NCI-H524 (cell line): ENCODE measurements around the gene PHLPP2.
"Not testable (repeated sequence)": the region's sequence is repeated elsewhere in the genome, so short reads cannot be mapped to it uniquely, and the experiment has no call there.

Experiments used
- DNase-seq, 2 experiments: peaks; one replicate each; lab custom pipeline; 2025; lab: John Stamatoyannopoulos, UW

Gene PHLPP2

DNA sequence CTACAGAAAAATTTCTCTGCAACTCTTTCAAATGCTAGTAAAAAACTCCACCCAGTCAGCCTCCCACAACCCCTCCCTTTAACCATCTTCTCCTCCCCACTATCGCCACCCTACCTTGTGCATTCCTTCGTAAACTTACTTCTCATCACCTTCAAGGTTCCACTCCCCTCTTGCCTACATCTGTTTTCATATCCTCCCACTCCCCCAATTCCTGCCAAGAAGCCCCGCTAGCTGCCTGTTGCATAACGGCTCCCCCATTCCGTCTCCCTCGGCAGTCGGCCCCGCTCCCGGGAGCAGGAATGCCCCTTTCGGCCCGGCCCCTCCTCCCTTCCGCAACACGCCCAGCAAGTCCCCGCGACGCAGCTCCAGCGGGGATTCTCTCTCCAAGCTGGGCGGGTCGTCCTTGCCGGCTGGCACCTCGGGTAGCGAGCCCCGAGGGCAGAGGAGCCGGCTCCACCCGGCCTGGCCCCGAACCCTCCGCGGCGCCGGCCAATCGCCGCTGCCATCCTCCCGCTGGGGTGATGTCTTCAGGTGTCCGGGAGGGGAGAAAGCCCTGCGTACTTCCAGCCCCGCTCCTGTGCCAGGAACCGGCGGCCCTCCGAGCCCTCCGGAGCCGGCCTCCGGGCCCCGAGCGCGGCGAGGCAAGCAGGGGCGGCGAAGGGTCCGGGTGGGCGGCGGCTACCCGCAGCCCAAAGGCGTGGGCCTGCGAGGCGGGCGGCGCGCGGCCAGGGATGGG lies 1.5 kb downstream of the PHLPP2 start:
- DNase-seq, result peak; percentile 51 to 70

DNA sequence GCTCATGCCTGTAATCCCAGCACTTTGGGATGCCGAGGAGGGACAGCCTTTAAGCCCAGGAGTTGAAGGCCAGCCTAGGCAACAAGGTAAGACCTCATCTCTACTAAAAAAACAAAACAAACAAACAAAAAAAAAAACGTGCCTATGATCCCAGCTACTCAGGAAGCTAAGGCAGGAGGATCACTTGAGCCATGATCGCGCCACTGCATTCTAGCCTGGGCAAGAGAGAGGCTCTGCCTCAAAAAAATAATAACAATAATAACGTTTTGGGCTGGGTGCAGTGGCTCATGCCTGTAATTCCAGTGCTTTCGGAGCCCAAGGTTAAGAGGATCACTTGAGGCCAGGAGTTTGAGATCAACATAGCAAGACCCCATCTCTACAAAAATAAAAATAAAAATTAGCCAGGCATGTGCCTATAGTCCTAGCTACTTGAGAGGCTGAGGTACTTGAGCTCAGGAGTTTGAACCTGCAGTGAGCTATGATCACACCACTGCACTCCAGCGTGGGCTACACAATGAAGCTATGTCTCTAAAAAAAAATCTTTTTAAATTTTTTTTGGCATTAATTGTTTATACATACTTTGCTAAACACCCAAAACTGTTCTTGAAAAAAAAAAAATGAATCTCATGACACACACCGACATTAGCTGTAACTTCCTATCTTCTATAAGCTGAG lies 3.3 kb downstream of the PHLPP2 start:
- DNase-seq, result no peak

DNA sequence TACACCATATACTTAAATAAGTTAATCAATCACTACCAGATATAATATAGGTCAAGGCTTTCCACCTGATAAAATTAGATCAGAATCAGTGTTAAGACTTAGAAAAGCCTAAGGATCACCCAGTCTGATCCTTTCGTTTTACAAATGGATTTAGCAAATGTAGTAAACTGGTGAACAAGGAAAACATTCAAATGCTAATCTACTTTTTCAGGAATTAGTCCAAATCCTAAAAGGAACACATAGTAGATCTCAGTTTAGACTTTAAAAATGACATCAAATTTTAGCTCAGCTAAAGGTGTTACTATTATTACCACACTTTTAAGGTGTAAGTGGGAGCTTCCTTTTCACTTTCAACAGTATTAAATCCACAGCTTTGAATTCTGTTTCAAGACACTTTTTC lies 12.0 kb downstream of the PHLPP2 start:
- no peak for DNase-seq

DNA sequence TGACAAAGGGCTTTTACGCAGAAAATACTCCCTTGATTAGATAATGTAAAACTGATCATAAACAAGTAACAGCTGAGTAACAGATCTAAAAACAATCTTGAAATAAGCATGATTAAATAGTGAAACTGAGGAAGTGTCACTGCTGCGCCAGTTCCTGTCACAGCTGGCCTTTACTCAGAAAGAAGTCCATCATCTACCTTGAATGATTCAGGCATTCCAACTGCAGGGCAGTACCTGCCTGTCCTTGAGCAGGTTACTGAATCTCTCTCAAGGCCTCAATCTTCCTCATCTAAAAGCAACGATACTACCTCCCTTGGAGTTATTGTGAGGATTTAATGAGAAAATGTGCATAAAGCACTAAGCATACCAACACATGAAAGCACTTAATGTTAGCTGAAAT lies 12.7 kb downstream of the PHLPP2 start:
- no peak for DNase-seq

DNA sequence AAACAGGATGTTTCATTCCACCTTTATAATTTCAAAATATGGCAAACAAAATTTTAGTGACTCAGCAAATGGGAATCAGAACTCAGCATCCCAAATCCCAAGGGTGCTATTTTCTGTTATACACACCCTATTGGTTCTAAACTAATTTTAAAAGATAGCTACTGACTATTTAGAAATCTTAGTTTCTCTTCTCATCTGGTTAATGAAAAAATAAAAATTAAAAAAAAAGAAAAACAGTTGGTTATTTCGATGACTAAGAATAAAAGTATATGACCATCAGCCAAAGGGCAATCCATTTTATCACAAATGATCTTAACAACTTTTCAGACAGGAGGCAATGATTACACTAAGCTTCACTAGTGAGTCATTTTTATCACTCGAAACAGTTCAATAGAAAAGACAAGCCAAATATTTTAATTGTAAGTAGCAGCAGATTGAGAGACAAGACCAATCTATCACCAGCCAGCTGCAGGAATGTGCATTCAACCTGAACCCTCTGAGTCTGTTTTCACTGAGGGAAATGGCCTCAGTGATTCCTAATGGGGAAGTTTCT lies 15.2 kb downstream of the PHLPP2 start:
- DNase-seq, result no peak

DNA sequence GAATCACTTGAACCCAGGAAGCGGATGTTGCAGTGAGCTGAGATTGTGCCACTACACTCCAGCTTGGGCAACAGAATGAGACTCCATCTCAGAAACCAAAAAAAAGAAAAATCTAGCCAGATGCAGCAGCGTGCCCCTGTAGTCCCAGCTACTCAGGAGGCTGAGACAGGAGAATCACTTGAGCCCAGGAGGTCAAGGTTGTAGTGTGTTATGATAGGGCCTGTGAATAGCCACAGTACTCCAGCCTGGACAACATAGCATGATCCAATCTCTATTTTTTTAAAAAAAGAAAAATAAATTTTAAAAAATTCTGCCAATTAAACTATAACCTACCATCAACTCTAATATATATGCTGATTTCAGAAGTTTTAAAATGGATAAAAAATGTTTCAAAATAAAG lies 15.8 kb downstream of the PHLPP2 start:
- DNase-seq, result no peak

DNA sequence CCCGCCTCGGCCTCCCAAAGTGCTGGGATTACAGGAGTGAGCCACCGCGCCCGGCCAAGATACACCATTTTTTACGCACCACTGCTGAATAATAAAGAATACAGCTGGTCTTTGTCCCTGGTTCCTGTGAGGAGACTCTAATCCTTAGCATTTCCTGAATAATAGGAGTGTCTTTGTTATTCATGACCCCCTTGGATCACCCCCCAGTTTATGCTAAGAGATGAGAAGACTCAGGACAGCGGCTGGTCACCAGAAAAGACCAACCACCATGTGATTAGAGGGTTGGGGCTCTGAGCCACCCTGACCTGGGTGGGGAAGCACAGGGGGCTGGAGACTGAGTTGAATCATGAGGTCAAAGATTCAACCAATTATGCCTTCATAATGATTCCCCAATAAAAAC lies 17.3 kb downstream of the PHLPP2 start:
- no peak for DNase-seq

DNA sequence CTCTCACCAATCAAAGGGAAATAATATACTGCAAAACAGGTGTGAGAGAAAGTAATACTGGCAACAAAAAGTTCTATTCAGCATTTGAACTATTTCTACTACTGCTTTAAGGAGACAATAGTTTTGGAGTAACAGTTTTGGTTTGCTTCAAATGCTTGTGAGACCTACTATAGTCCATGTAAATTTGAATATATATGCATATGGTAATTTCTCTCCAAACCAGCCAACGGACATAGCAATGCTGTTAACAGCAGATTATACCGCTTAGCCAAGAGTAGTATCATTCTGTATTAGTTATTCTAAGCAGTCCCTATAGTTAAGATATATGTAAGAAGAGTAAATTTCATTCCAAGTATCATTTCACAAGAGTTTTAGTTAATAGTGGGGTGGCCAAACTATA lies 18.5 kb downstream of the PHLPP2 start:
- DNase-seq, result no peak

DNA sequence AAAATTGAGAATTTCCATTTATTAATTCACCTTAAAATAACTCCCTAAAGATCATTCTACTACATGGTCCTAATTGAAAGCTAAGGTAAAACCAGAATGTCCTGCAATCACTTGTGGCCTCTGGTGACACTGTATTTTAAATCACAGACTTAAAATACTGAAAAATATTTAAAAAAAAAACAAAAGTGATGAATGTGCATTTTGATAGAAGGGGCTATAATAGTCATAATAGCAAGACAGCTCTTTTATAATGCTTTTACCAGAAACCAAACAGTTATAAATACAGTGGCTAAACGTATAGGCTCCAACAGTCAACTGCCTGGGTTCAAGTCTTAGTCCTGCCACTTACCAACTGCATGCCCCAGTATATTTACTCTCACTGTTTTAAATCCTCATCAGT lies 21.2 kb downstream of the PHLPP2 start:
- DNase-seq, result no peak

DNA sequence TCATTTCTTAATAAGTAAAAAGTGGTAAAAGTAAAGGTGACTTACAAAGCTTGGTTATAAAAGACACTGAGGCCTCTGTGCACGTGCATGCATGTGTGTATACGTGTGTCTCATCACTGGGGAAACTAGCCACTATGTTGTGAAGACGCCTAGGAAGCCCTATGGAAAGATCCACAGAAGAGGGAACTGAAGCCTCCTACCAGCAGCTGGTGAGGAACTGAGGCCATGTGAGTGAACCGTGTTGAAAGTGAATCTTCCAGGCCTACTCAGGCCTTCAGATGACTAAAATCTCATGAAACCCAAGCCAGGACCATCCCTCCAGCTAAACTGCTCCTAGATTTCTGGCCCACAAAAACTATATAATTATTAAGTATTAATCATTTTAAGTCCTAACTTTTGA lies 23.7 kb downstream of the PHLPP2 start:
- no peak for DNase-seq

DNA sequence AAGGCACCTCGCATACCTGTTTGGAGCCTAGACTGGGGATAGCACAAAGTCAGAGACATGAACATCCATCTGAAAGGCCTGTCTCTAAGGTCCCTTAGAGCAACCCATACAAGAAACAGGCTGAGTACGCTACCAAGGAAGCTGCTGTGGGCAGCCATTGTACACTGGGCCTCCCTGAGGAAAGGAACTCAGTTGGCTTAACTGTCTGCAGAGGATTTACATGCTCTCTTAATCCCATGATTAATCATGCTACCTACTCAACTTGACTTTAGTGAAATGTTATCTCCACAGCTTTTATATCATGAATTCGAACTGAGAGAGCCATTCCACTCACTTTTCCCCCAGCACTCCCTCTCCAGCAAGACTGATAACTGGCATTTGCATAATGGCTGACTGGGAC lies 26.0 kb downstream of the PHLPP2 start:
- DNase-seq, result peak in 1 of 2 experiments; percentile 26

DNA sequence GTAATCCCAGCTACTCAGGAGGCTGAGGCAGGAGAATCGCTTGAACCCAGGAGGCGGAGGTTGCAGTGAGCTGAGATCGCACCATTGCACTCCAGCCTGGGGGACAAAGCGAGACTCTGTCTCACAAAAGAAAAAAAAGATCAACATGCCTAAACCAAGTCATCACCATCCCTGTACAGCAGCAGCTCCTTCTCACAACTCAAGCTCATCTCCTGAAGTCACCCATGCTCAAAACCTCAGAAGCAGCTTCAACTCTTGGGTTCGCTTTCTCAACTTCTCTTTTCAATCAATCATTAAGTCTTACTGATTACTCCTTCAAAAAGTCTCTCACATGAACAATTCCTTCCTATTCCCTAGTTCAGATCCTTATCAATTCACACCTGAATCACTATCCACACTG lies 31.3 kb downstream of the PHLPP2 start:
- DNase-seq, result no peak

DNA sequence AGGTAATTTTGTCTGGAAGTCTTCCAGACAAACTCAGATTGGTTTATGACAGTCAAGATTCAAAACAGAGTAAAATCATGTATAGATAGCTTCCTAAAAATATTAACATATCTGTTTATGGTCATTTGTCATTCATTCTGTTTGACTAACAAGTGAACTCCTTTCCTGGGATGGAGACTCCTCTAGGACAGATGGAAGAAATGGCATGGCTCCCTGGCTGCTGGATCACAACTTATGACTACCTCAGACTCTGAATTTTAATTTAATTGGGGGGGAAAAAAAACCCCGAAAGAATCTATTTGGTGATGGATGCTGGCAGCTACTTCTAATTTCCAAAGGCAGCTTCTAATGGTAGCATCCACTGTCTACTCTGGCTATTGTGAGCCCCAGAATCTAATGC lies 34.6 kb downstream of the PHLPP2 start:
- DNase-seq, result no peak

DNA sequence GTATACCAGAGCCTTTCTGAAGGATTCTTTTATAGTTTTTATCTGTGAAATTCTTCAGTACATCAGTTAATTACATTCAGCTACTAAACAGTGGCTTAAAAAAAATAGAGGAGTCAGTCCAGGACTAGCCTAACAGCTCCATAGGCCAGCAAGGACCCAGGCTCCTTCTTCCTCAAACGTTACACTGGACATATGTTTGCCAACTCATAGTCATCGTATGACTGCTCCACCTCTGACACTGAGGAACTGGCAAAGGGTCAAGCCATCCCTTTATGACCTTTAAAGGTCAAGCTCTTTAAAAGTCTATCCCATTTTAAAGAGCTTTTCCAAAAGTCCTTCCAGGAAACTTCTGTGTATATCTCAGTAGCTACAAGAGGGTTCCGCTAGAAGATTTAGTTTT lies 36.6 kb downstream of the PHLPP2 start:
- DNase-seq, result no peak

DNA sequence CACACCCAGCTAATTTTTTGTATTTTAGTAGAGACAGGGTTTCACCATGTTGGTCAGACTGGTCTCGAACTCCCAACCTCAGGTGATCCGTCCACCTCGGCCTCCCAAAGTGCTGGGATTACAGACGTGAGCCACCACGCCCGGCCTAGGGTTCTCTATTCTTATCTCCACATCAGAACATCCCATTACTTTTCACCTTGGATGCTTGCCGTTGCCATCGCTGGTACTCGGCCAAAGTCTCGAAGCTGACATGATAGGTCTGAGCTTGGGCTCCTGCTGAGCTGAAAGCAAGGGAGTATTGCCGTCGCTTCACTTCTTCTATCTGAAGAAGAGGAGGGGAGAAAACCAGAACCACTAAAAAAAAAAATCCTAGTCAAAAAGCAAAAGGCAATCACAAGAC lies 40.2 kb downstream of the PHLPP2 start:
- not testable (repeated sequence) for DNase-seq

DNA sequence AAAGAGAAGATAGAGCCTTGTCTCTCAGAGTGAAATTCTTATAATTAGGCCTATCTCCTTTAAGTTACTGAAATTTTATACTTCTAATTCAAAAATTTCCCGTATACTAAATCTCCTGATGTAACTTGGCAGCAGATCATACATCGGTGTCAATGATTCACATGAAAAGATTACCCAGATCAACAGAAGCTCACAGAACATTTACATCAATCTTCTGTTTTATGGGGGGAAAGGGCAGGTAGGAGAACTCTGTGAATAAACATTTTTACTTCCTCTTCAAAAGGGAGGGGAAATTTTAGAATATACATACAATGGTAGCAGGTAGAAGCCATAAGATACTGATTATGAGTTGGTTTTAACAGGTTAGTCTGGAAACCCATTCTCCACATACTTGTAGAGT lies 43.1 kb downstream of the PHLPP2 start:
- DNase-seq, result no peak

DNA sequence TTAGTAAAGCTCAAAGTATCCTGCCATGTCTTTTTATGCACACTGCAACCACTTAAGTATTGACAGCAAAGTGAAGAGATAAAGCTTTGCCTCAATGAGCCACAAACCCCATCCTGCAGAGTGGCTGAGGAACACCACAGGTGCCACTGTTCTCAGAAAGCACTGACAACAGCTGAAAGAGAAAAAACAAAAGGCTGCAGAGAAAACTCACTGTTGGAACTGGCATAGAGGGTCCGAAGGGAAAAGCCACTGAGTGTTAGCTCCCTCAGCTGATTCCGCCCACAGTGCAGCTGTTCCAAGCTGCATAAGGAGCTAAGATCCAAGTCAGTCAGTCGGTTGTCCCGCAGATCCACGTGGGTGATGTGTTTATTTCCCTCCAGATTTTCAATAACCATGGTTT lies 48.3 kb downstream of the PHLPP2 start:
- DNase-seq, result no peak

DNA sequence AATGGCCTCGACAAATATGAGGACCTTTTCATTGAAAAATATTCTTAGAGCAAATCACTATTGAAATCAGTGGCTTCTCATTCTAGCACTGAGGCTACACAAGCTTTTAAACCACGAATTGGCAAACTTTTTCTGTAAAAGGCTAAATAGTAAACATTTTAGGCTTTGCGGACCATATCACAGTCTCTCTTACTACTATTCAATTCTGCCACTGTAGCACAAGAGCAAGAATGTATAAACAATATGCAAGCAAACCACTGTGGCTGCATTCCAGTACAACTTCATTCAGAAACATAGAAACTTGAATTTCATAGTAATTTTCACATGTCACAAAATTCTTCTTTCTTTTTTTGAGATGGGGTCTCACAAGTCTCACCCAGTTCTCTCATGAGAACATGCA lies 49.1 kb downstream of the PHLPP2 start:
- DNase-seq, result no peak

DNA sequence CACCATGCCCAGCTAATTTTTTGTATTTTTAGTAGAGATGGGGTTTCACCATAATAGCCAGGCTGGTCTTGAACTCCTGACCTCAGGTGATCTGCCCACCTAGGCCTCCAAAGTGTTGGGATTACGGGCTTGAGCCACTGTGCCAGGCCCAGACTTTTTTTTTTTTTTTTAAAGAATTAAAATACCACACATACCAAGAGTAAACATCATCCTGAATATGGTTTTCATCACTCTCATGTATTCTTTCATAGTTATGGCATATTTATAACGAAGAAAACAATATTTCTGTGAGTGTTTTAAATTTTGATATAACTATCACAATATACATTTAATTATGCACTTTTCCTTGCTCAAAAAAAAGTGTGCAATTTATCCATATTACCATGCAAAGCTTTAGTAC lies 50.3 kb downstream of the PHLPP2 start:
- DNase-seq, result no peak

DNA sequence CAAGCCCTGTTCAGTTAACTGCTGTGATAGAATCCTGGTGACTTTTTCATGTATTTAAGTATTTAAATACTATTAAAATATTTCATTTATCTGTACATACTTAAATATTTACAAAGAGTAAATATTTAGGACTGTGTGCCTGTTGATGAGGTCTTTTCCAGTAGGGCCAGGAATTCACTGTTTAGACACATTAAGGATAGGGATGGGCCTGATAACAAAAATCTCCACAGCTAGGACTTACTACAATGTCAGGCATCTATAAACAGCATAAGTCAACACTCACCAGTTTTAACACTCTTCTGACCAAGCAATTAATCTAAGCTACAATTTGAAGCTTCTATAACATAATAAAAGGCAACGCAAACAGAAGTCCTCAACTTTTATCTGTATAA lies 50.9 kb downstream of the PHLPP2 start:
- no peak for DNase-seq

DNA sequence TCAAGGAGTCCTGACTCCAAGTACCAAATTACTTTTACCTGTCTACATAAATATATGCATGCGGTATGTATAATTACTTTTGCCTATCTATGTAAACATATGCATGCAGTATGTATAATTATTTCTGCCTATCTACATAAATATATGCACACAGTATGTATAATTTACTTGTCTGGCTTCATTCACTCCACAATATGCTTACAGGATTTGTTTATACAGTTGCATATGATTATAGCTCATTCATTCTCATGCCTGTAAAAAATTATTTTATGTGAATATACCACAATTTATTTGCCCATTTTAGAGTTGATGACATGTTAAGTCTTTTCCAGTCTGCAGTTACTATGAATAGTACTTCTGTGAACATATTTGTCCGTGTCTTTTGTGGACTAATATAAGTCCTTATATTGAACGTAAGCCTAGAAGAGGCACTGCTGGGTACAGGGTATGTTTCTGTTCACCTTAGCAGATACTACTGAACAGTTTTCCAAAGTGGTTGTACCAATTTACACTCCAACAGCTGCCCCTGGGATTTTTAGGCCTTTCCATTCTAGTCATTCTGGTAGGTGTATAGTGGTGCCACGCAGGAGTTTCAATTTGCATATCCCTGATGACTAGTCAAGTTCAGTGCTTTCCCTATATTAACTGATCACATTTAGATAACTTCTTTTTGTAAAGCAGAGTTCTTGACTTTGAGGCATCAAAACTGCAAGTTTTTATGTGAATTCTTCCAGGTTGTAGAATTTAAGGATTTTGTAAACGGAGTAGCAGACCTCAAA lies 51.5 kb downstream of the PHLPP2 start:
- no peak for DNase-seq

DNA sequence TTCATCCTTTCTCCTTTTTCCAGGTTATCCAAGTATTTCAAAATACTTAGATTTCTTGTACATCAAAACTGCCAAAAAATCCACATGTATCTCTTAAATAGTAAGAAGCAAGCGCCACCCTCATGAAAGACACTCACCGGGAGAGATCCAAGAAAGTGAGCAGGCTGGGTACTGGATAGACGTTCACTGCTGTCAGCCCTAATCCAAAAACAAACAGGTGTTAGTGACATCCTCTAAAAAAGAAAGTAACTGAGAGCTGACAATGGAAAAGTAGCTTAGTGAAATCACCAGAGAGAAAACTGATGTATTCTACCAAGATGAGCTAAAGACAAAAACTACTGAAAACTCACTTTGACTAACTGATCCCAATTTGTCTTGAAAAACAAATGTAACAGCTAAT lies 52.4 kb downstream of the PHLPP2 start:
- DNase-seq, result no peak

DNA sequence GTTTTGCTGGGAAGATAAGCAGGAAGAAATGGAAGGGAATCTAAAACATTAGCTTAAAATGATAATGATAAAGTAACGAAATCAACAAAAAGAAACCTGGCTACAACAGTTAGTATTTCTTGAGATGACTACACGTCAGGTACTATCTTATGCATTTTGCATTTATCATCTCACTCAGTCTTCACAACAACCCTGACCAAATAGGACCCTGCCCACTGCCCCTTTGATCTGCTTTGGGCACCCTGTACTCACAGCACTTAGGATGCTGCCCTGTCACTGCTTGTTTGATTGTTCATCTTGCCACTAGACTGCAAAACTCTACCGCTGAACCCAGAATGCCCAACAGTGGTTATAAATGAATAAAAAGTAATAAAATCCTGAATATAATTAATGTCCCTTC lies 53.3 kb downstream of the PHLPP2 start:
- no peak for DNase-seq
